Measurements from ENCODE around the gene TAS2R3.

GRCh38 chr7:141715018-141715417, 48.9 kb upstream of the TAS2R3 start:
- TF ChIP-seq CTCF (IDR thresholded peaks at IDR 0.05), result no peak
- TF ChIP-seq POLR2AphosphoS5 (IDR thresholded peaks at IDR 0.05), result no peak
- no peak for TF ChIP-seq EP300 (IDR thresholded peaks at IDR 0.05)
- no peak for TF ChIP-seq POLR2A (IDR thresholded peaks at IDR 0.05)
